ENCODE results near the gene FGFR2.

GRCh38 chr10:121594623-121595350 is 3.5 kb downstream of the FGFR2 start:
- no peak for TF ChIP-seq POLR2A (IDR thresholded peaks at IDR 0.05; ENCODE audit: low read depth, low read length)
- TF ChIP-seq, protein P1, sequence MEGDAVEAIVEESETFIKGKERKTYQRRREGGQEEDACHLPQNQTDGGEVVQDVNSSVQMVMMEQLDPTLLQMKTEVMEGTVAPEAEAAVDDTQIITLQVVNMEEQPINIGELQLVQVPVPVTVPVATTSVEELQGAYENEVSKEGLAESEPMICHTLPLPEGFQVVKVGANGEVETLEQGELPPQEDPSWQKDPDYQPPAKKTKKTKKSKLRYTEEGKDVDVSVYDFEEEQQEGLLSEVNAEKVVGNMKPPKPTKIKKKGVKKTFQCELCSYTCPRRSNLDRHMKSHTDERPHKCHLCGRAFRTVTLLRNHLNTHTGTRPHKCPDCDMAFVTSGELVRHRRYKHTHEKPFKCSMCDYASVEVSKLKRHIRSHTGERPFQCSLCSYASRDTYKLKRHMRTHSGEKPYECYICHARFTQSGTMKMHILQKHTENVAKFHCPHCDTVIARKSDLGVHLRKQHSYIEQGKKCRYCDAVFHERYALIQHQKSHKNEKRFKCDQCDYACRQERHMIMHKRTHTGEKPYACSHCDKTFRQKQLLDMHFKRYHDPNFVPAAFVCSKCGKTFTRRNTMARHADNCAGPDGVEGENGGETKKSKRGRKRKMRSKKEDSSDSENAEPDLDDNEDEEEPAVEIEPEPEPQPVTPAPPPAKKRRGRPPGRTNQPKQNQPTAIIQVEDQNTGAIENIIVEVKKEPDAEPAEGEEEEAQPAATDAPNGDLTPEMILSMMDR (IDR thresholded peaks at IDR 0.05; ENCODE audit: extremely low read depth in 1 of 2, insufficient read depth in 1 of 2, low read depth in 1 of 2, low read length in 2 of 2): no peak
- TF ChIP-seq POLR2AphosphoS5 (IDR thresholded peaks at IDR 0.05; ENCODE audit: insufficient read depth, low read depth, low read length): no peak
- TF ChIP-seq GATA2 (IDR thresholded peaks at IDR 0.05; ENCODE audit: insufficient read depth, insufficient read length, low read depth, low read length): no peak
- no peak for TF ChIP-seq EZH2 (IDR thresholded peaks at IDR 0.05; ENCODE audit: borderline replicate concordance, low read depth, low read length, severe bottlenecking)
- no peak for TF ChIP-seq FOS (IDR thresholded peaks at IDR 0.05; ENCODE audit: borderline replicate concordance, insufficient read depth, low read length)
